SK-N-MC (cell line): ENCODE results near the gene MBOAT7.
"Not testable (repeated sequence)": the region's sequence is repeated elsewhere in the genome, so short reads cannot be mapped to it uniquely, and the experiment has no call there.

Experiments
- EZH2 ChIP-seq: fragments of 200-600 bp; sonication (generic); IDR thresholded peaks from one replicate; pipeline ENCODE4 v1.6.1; 2017; ENCODE audit warnings: antibody characterized with exemption
- FOXP2 ChIP-seq: optimal IDR thresholded peaks from 2 replicates; pipeline ENCODE3; 2011; ENCODE audit warnings: mild to moderate bottlenecking, moderate library complexity; ENCODE audit not compliant: insufficient read depth; ENCODE audit errors: extremely low read length, control extremely low read depth
- POLR2AphosphoS5 ChIP-seq: IDR thresholded peaks from 2 replicates; pipeline ENCODE4 v1.6.1; 2012; ENCODE audit warnings: mild to moderate bottlenecking, low read depth, low read length, borderline replicate concordance

GRCh38 chr19:54222474-54223276 is 33.3 kb upstream of the MBOAT7 start, which contains the start of gene LILRB3:
- TF ChIP-seq POLR2AphosphoS5, EZH2, FOXP2: not testable (repeated sequence)
